OCI-LY3 (cell line): ENCODE measurements around the gene TREM1.

Experiments
- EZH2phosphoT487 ChIP-seq: fragments of 200-600 bp; shearing (Covaris generic); IDR thresholded peaks from 2 replicates; pipeline ENCODE4 v1.6.1; 2018; ENCODE audit warnings: antibody characterized with exemption, mixed run types, low read depth
- TF ChIP-seq, protein P1 (sequence below): fragments of 200-600, 300-600 bp; sonication (generic); IDR thresholded peaks from 2 replicates; pipeline ENCODE4 v1.5.1; 2014; ENCODE audit warnings: antibody characterized with exemption, low read length, low read depth

DNA sequence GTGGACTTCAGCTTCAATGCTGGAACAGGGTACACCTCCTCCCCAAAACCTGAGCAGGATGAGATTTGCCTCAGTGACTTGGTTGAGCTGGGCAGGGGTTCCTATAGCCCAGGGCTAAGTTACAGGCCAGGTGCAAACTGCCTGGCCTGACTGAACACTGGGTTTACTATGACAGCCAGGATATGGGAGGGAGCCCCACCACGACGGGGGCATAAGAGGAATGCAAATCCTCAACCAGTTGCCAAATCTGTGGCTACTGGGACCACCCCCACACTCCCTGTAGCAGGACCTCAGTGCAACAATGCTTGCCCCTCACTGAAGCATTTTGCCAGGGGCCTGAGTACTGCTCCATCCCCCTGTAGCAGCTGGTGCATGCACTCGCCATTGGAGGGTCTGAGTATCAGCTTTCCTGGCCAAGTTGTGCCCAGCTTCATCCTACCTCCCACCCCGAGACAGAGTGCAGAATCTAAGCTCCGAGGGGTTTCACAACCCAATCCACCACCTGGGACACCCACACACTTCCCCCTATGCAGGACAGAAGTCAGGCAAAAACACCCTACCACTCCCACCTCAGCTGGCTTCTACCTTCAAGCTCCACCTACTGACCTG lies 30.7 kb downstream of the TREM1 start:
- TF ChIP-seq, protein P1, sequence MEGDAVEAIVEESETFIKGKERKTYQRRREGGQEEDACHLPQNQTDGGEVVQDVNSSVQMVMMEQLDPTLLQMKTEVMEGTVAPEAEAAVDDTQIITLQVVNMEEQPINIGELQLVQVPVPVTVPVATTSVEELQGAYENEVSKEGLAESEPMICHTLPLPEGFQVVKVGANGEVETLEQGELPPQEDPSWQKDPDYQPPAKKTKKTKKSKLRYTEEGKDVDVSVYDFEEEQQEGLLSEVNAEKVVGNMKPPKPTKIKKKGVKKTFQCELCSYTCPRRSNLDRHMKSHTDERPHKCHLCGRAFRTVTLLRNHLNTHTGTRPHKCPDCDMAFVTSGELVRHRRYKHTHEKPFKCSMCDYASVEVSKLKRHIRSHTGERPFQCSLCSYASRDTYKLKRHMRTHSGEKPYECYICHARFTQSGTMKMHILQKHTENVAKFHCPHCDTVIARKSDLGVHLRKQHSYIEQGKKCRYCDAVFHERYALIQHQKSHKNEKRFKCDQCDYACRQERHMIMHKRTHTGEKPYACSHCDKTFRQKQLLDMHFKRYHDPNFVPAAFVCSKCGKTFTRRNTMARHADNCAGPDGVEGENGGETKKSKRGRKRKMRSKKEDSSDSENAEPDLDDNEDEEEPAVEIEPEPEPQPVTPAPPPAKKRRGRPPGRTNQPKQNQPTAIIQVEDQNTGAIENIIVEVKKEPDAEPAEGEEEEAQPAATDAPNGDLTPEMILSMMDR: no peak
- no peak for TF ChIP-seq EZH2phosphoT487
